HEK293 (cell line): ENCODE measurements around the gene PEAK3.
A peak's percentile ranks its signal among the peaks of the same experiment; 100 is the strongest.

Source experiments
- CTCF ChIA-PET: fragments of 350-600 bp; formaldehyde crosslinking; extraction: SDS; loops from one replicate; lab custom pipeline; 2021; ENCODE audit warnings: antibody characterized with exemption; lab: Yijun Ruan, JAX
- POLR2A ChIA-PET: fragments of 300-600 bp; formaldehyde crosslinking; extraction: SDS; loops from one replicate; lab custom pipeline; 2020; ENCODE audit warnings: antibody characterized with exemption, inconsistent platforms; lab: Yijun Ruan, JAX
- H3K27ac ChIP-seq: fragments of 200-500 bp; sonication (Bioruptor generic); 2 replicates; pipeline ENCODE4 v1.5.1; 2014; ENCODE audit warnings: low read depth, low read length, control low read depth, inconsistent platforms; ENCODE audit errors: extremely low read depth
- H3K36me3 ChIP-seq, 2 experiments: fragments of 200-500 bp in 1 of 2; sonication (Bioruptor generic) in 1 of 2; 1 replicate in 1 of 2; 2 replicates in 1 of 2; pipeline ENCODE4 v1.5.1; 2014 to 2017; ENCODE audit warnings: inconsistent platforms in 2 of 2, low read length in 2 of 2; ENCODE audit not compliant: control insufficient read depth in 2 of 2, insufficient read depth in 1 of 2
- H3K4me1 ChIP-seq: fragments of 200-500 bp; sonication (Bioruptor generic); 2 replicates; pipeline ENCODE4 v1.5.1; 2014; ENCODE audit warnings: mild to moderate bottlenecking, low read length, inconsistent platforms; ENCODE audit not compliant: control insufficient read depth, insufficient read depth
- H3K4me3 ChIP-seq: 2 replicates; pipeline ENCODE4 v1.5.1; 2011; ENCODE audit warnings: low read depth, mild to moderate bottlenecking, control low read depth, low read length, moderate library complexity
- H3K9me3 ChIP-seq: fragments of 200-500 bp; sonication (Bioruptor generic); 2 replicates; pipeline ENCODE4 v1.5.1; 2014; ENCODE audit warnings: low read depth, low read length, inconsistent platforms; ENCODE audit not compliant: control insufficient read depth, insufficient read depth
- GLI4 ChIP-seq: fragments of 450-650 bp; formaldehyde crosslinking; IDR thresholded peaks from 2 replicates; pipeline ENCODE4 v1.5.1; 2016; ENCODE audit warnings: missing biosample characterization, missing genetic modification characterization
- KLF7 ChIP-seq: fragments of 450-650 bp; formaldehyde crosslinking; IDR thresholded peaks from 2 replicates; pipeline ENCODE4 v1.5.1; 2016; ENCODE audit warnings: missing biosample characterization, missing genetic modification characterization, borderline replicate concordance
- PRDM2 ChIP-seq: fragments of 450-650 bp; formaldehyde crosslinking; IDR thresholded peaks from 2 replicates; pipeline ENCODE4 v1.5.1; 2016; ENCODE audit warnings: missing biosample characterization, missing genetic modification characterization, borderline replicate concordance
- SP2 ChIP-seq: fragments of 450-650 bp; formaldehyde crosslinking; IDR thresholded peaks from 2 replicates; pipeline ENCODE4 v1.5.1; 2016; ENCODE audit warnings: missing biosample characterization, missing genetic modification characterization
- TCF7L2 ChIP-seq: IDR thresholded peaks from 2 replicates; pipeline ENCODE4 v1.6.1; 2011; ENCODE audit warnings: low read depth, mild to moderate bottlenecking, inconsistent platforms, low read length, moderate library complexity, borderline replicate concordance
- ZBTB20 ChIP-seq: fragments of 450-650 bp; formaldehyde crosslinking; IDR thresholded peaks from 2 replicates; pipeline ENCODE4 v1.5.1; 2016; ENCODE audit warnings: missing biosample characterization, missing genetic modification characterization
- ZIC2 ChIP-seq: fragments of 450-650 bp; formaldehyde crosslinking; IDR thresholded peaks from 2 replicates; pipeline ENCODE4 v1.5.1; 2016; ENCODE audit warnings: missing biosample characterization, missing genetic modification characterization
- ZNF16 ChIP-seq: fragments of 450-650 bp; formaldehyde crosslinking; IDR thresholded peaks from 2 replicates; pipeline ENCODE4 v1.5.1; 2016; ENCODE audit warnings: low read depth, missing biosample characterization, missing genetic modification characterization
- ZNF292 ChIP-seq: fragments of 450-650 bp; formaldehyde crosslinking; IDR thresholded peaks from 2 replicates; pipeline ENCODE4 v1.5.1; 2016; ENCODE audit warnings: low read depth, missing biosample characterization, missing genetic modification characterization, borderline replicate concordance
- ZNF362 ChIP-seq: fragments of 450-650 bp; formaldehyde crosslinking; IDR thresholded peaks from 2 replicates; pipeline ENCODE4 v1.5.1; 2016; ENCODE audit warnings: missing biosample characterization, missing genetic modification characterization
- ZNF518A ChIP-seq: fragments of 450-650 bp; formaldehyde crosslinking; conservative IDR thresholded peaks from 2 replicates; pipeline ENCODE4 v1.5.1; 2016; ENCODE audit warnings: low read depth, missing biosample characterization, missing genetic modification characterization
- ZNF571 ChIP-seq: fragments of 450-650 bp; formaldehyde crosslinking; IDR thresholded peaks from 2 replicates; pipeline ENCODE4 v1.5.0; 2017; ENCODE audit warnings: missing biosample characterization, missing genetic modification characterization
- ZNF843 ChIP-seq: fragments of 450-650 bp; formaldehyde crosslinking; IDR thresholded peaks from 2 replicates; pipeline ENCODE4 v1.5.1; 2016; ENCODE audit warnings: missing biosample characterization, missing genetic modification characterization
- ZSCAN16 ChIP-seq: fragments of 450-650 bp; formaldehyde crosslinking; IDR thresholded peaks from 2 replicates; pipeline ENCODE4 v1.5.1; 2016; ENCODE audit warnings: missing biosample characterization, missing genetic modification characterization

Gene PEAK3

GRCh38 chr19:2246801-2247361 lies 35.1 kb downstream of the PEAK3 start (continued):
- TF ChIP-seq ZNF16 (tag by site-specific recombination) = no peak
- TF ChIP-seq ZNF518A (tag by site-specific recombination) = no peak
- TF ChIP-seq ZNF843 (tag by site-specific recombination) = no peak
- TF ChIP-seq ZIC2 (tag by site-specific recombination) = peak; percentile 10; the same call in 1 of the 2 replicates

- Histone ChIP-seq H3K4me1 (no peaks in the 10 kb centered on the region), H3K4me3 (no peak overlapping the region), H3K36me3 (peaks cover 10 to 79% of the 10 kb centered on the region in 2 experiments), H3K27ac (no peak overlapping the region), H3K9me3 (no peaks in the 10 kb centered on the region)
- no peak for TF ChIP-seq TCF7L2
- no peak for TF ChIP-seq ZNF571 (tag by site-specific recombination)
- TF ChIP-seq SP2 = no peak
- no peak for TF ChIP-seq ZNF362 (tag by site-specific recombination)
- TF ChIP-seq PRDM2 (tag by site-specific recombination) = no peak
- no peak for TF ChIP-seq KLF7 (tag by site-specific recombination)
- no peak for TF ChIP-seq ZBTB20 (tag by site-specific recombination)
- TF ChIP-seq ZNF292 (tag by site-specific recombination) = no peak
- TF ChIP-seq GLI4 (tag by site-specific recombination) = no peak
- TF ChIP-seq ZSCAN16 = no peak
- CTCF ChIA-PET = interaction anchor here (0.6 to 1.4 kb wide), 2 partner anchors 90 to 91 kb away, joined by 3 read pairs; no protein-coding TSS in a partner anchor
- POLR2A ChIA-PET = no interaction called here
These were observed 35.9 kb downstream of the PEAK3 start for GRCh38 chr19:2246014-2246620.
